ENCODE measurements around the gene COG8.

DNA sequence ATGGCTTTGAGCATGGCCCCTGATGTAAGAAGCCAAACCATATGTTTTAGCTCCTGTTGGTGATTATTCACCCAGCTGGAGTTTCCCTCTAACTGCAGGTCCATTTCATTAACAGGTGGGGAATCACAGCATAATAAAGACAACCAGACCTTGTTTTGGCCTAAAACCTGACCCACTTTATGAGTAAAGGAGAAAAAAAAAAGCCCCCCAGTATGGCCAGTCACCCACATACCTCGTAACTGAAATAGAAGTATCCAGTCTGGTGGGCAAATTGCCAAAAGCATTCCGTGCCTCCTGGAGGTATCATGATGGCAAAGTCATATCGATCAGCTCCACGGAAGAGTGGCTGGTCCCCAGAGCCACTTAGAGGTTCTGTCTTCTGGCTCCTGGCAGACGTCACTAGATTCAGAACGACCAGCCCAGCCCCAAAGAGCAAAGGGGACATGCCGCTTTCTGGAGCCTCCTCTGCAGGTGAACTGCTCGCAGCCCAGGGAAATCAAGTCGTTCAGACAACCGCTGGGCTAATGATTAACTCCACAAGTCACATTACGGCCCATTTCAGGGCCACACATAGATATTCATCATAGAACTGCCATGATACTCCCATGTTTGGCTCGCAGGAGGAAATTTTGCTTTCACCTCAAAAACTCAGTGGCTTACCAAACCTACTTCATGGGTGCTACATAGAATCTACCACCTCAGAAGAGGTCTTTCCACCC, 12.1 kb upstream of the COG8 start, which contains the start of gene TMED6:
- TF ChIP-seq, protein P1, sequence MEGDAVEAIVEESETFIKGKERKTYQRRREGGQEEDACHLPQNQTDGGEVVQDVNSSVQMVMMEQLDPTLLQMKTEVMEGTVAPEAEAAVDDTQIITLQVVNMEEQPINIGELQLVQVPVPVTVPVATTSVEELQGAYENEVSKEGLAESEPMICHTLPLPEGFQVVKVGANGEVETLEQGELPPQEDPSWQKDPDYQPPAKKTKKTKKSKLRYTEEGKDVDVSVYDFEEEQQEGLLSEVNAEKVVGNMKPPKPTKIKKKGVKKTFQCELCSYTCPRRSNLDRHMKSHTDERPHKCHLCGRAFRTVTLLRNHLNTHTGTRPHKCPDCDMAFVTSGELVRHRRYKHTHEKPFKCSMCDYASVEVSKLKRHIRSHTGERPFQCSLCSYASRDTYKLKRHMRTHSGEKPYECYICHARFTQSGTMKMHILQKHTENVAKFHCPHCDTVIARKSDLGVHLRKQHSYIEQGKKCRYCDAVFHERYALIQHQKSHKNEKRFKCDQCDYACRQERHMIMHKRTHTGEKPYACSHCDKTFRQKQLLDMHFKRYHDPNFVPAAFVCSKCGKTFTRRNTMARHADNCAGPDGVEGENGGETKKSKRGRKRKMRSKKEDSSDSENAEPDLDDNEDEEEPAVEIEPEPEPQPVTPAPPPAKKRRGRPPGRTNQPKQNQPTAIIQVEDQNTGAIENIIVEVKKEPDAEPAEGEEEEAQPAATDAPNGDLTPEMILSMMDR (IDR thresholded peaks at IDR 0.05), result no peak
- no peak for TF ChIP-seq POLR2A (IDR thresholded peaks at IDR 0.05)
